Amygdala (tissue), 56 donors: Measurements from ENCODE around the gene GPR158.
"Not testable (repeated sequence)": the region's sequence is repeated elsewhere in the genome, so short reads cannot be mapped to it uniquely, and the experiment has no call there.

Experiments used
- DNase-seq, 56 donors: peaks; one replicate each; lab custom pipeline; 2025; lab: John Stamatoyannopoulos, UW

The GPR158 gene

GRCh38 chr10:25294032-25294926 is 119.5 kb downstream of the GPR158 start:
- DNase-seq, result peak in 3 of 56 donors; percentile 0 to 2 (median 0)

DNA sequence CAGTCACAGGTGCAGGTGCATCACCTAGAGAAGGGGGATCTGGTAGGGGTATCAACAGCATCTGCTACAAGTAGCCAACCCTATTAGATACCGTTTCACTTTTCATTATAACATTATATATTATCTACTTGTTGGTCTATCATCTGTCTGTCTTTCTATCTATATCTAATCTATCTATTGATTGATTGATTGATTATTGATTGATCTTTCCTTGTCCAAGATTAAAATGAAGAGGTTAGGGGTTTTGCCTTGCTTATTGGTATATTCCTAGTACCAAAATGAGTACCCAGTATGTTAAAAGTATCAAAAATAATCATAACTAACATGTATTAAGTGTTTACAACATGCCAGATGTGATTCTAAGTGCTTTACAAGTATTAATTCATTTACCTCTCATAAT is 121.5 kb downstream of the GPR158 start:
- DNase-seq, result no peak

GRCh38 chr10:25297466-25297865 is 122.7 kb downstream of the GPR158 start:
- DNase-seq, result no peak

DNA sequence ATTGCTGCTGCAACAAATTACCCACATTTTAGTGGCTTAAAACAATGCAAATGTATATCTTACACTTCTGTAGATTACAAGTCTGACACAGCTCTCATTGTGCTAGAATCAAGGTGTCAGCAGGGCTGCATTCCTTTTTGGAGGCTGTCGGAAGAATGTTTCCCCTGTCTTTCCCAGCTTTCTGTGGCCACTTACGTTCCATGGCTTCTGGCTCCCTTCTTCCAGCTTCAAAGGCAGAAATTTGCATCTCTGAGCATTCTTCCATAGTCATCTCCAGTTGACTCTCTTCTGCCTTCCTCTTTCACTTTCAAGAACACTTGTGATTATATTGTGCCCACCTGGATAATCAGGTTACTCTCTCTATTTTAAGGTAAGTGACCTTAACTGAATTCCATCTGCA is 125.3 kb downstream of the GPR158 start:
- DNase-seq, result no peak

GRCh38 chr10:25304606-25305005 is 129.8 kb downstream of the GPR158 start:
- DNase-seq, result no peak

DNA sequence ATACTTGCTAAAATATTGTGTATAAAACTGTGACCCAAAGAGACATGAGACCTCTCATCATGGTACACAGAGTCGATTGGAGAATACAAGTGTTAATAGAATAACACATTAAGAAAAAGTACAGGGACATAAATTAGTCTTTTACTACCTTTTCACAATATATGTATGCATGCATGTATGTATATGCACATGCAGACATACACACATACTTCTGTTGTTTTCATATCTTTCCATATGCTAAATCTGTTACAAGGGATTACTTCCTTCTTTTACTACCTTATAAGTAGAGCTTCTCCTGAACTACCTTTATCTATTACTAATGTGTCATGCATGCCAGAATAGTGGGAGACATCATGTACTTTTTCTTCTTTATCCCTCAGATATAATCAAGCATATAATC is 131.6 kb downstream of the GPR158 start:
- no peak for DNase-seq

GRCh38 chr10:25308278-25308677 is 133.5 kb downstream of the GPR158 start:
- no peak for DNase-seq

DNA sequence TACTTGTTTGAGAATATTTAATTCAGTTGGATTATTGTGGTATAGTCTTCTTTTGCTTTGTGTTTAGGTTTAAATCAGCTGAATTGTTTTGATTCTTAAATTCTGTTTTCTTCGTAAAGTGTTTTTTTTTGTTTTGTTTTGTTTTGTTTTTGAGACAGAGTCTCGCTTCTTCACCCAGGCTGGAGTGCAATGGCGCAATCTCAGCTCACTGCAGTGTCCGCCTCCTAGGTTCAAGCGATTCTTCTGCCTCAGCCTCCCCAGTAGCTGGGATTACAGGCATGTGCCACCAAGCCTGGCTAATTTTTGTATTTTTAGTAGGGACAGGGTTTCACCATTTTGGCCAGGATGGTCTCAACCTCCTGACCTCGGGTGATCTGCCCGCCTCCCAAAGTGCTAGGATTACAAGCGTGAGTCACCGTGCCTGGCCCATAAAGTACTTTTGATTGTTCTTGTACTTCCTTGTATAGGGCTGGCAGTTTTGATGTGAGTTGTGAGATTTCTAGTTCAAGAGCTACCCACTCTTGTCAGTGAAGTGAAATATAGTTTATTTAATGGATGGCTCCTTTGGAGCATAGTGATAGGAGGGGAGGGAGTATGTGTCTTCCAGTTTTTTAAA is 142.9 kb downstream of the GPR158 start:
- DNase-seq, result not testable (repeated sequence)

- DNase-seq, result no peak
Observed at GRCh38 chr10:25327273-25327672, 152.5 kb downstream of the GPR158 start.

- DNase-seq, result no peak
Observed at GRCh38 chr10:25328361-25328760, 153.6 kb downstream of the GPR158 start.

- not testable (repeated sequence) for DNase-seq
Observed at GRCh38 chr10:25329587-25329986, 154.8 kb downstream of the GPR158 start.

DNA sequence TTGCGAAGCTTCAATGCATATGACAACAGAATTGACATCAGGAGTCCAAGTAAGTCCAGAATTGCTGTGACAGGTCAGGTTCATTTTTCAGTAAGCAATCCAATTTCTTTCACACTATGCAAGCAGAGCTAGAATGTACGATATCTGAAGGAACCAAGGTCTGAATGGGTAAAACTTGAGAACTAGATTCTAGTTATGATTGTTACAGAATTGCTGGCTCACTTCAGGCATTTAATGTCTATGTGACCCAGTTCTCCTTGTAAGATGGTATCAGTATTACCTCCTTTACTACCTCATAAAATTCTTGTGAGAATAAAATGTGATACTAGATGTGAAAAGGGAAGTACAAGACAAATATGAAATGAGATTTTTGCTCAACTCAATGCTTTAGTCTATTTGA is 159.6 kb downstream of the GPR158 start:
- no peak for DNase-seq

GRCh38 chr10:25336330-25336729 is 161.5 kb downstream of the GPR158 start:
- DNase-seq, result no peak

GRCh38 chr10:25338271-25338670 is 163.5 kb downstream of the GPR158 start:
- DNase-seq, result no peak

- no peak for DNase-seq
Observed at GRCh38 chr10:25339966-25340365, 165.2 kb downstream of the GPR158 start.

DNA sequence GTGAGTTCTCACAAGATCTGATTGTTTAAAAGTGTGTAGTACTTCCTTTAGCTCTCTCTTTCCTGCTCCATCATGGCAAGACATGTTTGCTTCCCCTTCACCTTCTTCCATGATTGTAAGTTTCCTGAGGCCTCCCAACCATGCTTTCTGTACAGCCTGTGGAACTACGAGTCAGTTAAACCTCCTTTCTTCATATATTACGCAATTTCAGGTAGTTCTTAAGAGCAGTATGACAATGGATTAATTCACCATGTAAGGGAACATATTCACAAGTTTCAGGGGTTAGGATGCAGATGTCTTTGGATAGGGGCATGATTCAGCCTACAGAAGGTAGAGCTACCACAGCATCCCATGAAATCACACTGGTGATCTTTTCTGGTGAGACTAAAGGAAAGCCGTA is 174.7 kb downstream of the GPR158 start:
- no peak for DNase-seq

- no peak for DNase-seq
Observed at GRCh38 chr10:25356609-25357008, 181.8 kb downstream of the GPR158 start.

GRCh38 chr10:25357269-25357668 is 182.5 kb downstream of the GPR158 start:
- no peak for DNase-seq

GRCh38 chr10:25382029-25382810 is 207.4 kb downstream of the GPR158 start:
- DNase-seq, result peak in 15 of 56 donors; percentile 1 to 38 (median 9)

DNA sequence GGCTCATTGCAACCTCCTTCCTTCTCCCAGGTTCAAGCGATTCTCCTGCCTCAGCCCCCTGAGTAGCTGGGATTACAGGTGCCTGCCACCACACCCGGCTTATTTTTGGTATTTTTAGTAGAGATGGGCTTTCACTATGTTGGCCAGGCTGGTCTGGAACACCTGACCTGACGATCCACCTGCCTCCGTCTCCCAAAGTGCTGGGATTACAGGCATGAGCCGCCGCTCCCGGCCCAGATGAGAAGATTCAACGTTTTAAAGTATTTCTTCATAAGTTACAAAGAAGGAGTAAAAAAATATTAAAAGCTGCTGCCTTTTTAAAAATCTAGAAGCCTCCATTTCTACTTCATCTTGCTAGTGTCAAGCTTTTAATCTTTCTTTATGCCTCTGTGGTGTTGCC is 208.1 kb downstream of the GPR158 start:
- DNase-seq, result not testable (repeated sequence)

DNA sequence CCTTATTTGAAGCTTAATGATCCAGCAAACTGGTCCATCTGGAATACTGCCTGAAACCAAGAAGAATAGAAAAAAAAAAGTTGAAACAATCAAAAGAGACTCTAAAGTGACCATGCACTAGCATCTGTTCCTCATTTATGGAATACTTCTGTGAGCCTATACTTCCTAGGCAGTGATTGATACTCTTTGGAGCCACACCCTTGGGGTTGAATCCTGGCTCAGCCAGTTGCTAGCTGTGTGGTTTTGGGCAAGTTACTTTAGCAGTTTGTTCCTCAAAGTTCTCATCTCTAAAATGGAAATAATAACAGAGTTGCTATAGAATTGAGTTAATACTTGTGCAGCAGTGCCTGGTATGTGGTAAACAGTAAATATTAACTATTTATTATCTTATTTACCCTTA is 208.9 kb downstream of the GPR158 start:
- no peak for DNase-seq
